ENCODE results near the gene CDC34. TPM values are rescaled to one million over a fixed set of nuclear protein-coding genes. Genes with fewer than 3 reads are reported as not detected.

Gene CDC34
- total RNA-seq, 1 experiment from 2014 or later, result 129 TPM

DNA sequence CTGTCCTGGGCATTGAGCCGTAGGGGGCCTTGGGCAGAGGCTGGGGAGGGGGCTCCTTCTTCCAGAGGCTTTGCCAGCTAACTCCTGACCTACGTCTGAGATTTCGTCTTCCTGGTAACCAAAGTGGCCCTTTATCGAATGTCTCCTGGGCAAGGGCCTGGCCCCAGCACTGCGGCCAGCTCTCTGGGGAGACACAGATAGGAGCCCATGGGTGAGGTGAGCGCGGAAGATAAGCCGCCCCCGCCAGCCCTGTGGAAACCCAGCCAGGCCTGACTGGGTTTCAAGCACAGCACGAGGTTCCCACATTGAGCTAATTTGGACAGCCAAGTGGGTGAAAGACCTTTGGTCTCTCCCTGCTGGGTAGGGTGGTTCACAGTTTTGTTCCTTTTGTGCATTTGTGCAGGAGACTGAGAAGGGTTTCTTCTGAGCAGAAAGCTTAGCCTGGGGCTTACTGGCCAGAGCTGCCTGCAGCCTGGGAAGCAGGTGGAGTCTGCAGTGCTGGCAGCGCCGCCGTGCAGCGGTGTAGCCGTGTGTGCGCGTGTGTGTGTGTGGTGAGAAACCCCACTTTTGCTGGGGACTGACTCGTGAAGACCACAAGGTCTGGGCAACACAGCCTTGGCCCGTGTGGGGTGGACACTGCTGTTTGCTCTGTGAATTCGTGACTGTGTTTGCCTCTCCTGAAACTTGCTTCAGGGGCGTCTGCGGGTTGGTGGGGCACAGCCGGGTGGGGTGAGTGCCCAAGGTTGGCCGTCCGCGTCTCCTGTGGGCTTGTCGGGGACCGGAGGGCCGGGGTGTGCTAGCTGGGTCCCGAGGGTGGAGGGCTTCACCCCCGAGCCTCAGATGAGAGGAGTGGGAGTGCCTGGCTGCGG, 43.3 kb downstream of the CDC34 start (continued):
- TF ChIP-seq, protein P1, sequence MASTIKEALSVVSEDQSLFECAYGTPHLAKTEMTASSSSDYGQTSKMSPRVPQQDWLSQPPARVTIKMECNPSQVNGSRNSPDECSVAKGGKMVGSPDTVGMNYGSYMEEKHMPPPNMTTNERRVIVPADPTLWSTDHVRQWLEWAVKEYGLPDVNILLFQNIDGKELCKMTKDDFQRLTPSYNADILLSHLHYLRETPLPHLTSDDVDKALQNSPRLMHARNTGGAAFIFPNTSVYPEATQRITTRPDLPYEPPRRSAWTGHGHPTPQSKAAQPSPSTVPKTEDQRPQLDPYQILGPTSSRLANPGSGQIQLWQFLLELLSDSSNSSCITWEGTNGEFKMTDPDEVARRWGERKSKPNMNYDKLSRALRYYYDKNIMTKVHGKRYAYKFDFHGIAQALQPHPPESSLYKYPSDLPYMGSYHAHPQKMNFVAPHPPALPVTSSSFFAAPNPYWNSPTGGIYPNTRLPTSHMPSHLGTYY (CRISPR knock-in tag; IDR thresholded peaks at IDR 0.05), result no peak
- TF ChIP-seq ZNF263 (CRISPR knock-in tag; IDR thresholded peaks at IDR 0.05; ENCODE audit: low read depth) (no peak), PREB (CRISPR knock-in tag; IDR thresholded peaks at IDR 0.05; ENCODE audit: borderline replicate concordance) (no peak), E2F5 (CRISPR knock-in tag; IDR thresholded peaks at IDR 0.05) (no peak), ZNF671 (CRISPR knock-in tag; IDR thresholded peaks at IDR 0.05) (no peak)
- TF ChIP-seq, protein P2, sequence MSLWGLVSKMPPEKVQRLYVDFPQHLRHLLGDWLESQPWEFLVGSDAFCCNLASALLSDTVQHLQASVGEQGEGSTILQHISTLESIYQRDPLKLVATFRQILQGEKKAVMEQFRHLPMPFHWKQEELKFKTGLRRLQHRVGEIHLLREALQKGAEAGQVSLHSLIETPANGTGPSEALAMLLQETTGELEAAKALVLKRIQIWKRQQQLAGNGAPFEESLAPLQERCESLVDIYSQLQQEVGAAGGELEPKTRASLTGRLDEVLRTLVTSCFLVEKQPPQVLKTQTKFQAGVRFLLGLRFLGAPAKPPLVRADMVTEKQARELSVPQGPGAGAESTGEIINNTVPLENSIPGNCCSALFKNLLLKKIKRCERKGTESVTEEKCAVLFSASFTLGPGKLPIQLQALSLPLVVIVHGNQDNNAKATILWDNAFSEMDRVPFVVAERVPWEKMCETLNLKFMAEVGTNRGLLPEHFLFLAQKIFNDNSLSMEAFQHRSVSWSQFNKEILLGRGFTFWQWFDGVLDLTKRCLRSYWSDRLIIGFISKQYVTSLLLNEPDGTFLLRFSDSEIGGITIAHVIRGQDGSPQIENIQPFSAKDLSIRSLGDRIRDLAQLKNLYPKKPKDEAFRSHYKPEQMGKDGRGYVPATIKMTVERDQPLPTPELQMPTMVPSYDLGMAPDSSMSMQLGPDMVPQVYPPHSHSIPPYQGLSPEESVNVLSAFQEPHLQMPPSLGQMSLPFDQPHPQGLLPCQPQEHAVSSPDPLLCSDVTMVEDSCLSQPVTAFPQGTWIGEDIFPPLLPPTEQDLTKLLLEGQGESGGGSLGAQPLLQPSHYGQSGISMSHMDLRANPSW (CRISPR knock-in tag; conservative IDR thresholded peaks at IDR 0.05; ENCODE audit: low read depth), result no peak

DNA sequence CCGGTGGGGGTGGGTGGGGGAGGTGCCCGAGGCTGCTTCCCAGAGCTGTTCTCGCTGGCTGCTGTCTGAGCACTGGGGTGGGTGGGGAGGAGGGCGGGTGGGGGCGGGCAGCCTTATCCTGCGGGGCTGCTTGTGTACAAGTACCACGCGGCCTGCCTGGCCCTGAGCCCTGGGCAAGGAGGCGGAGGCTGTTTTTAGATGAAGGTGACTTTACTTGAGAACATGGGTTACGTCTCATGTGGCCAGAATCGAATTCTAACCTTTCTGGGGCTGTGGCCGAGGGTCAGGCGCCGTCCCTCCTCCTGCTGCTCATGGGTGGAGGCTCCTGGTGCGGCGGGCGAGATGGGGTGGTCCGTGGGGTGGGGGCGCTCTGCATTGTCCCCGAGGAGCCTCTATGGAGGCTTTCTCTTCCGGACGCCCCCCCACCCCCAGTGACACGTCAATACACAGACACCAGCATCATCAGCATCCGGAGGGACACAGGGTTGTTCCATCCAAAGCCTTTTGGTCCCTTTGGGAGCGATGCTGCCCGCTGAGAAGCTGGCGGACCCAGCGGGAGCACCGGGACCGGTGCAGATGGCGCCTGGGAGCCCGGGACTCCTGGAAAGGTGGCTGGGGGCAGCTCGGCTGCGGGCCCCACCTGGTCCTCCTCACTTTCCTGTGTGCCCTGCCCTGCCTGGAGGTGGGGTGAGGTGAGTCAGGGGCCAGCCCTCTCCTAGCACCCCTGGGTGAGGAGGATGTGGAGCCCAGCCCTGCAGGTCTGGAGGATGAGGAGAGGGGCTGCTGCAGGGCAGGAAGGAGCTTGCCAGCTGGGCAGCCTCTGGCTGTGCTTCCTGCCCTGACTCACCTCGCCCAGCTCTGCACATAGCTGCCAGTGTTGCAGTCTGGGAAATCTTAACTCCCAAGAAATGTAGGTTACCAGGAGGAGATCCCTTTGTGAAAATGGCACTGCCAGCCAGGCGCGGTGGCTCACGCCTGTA, 44.3 kb downstream of the CDC34 start:
- Mint-ChIP-seq H3K9me3 (no peaks in the 10 kb centered on the region), H3K4me1 (peaks cover 27% of the 10 kb centered on the region), H3K27ac (no peak overlapping the region), H3K36me3 (no peaks in the 10 kb centered on the region), H3K27me3 (ENCODE audit: low read depth) (peaks cover 9% of the 10 kb centered on the region), H3K4me3 (no peak overlapping the region)
- ChIA-PET POLR2A (interaction anchor here (0.9 kb wide), 1 partner anchor 8 kb away, joined by 3 read pairs; no protein-coding TSS in a partner anchor), CTCF (interaction anchor here (0.5 to 3.0 kb wide), 5 partner anchors 9 to 58 kb away, joined by 3 to 32 read pairs (median 5); no protein-coding TSS in a partner anchor)
- no peak for ATAC-seq
- no peak for DNase-seq (ENCODE audit: low spot score)
- TF ChIP-seq ZMAT4 (CRISPR knock-in tag; IDR thresholded peaks at IDR 0.05), result no peak
- TF ChIP-seq GRHL2 (CRISPR knock-in tag; IDR thresholded peaks at IDR 0.05; ENCODE audit: insufficient replicate concordance, severe bottlenecking), result no peak
- TF ChIP-seq SP1 (CRISPR knock-in tag; conservative IDR thresholded peaks at IDR 0.05), result no peak
- no peak for TF ChIP-seq PRRX2 (CRISPR knock-in tag; IDR thresholded peaks at IDR 0.05)
- no peak for TF ChIP-seq TCF7 (CRISPR knock-in tag; IDR thresholded peaks at IDR 0.05; ENCODE audit: low read depth)
- no peak for TF ChIP-seq ATF3 (CRISPR knock-in tag; conservative IDR thresholded peaks at IDR 0.05)
- no peak for TF ChIP-seq ATF1 (CRISPR knock-in tag; IDR thresholded peaks at IDR 0.05)
- TF ChIP-seq EMX1 (CRISPR knock-in tag; IDR thresholded peaks at IDR 0.05), result no peak
- TF ChIP-seq AR (CRISPR knock-in tag; IDR thresholded peaks at IDR 0.05), result no peak
- TF ChIP-seq MAX (CRISPR knock-in tag; IDR thresholded peaks at IDR 0.05), result no peak
- TF ChIP-seq PRDM15 (CRISPR knock-in tag; IDR thresholded peaks at IDR 0.05), result no peak
